SU-DHL-6 (cell line): ENCODE results near the gene SDK1.
A peak's percentile ranks its signal among the peaks of the same experiment; 100 is the strongest.

Source experiments
- H2AFZ ChIP-seq: fragments of 200-600 bp; sonication (generic); 2 replicates; pipeline ENCODE4 v1.6.1; 2014; ENCODE audit warnings: low read depth, mild to moderate bottlenecking, moderate library complexity, mixed read lengths, antibody characterized with exemption, low read length; ENCODE audit not compliant: severe bottlenecking
- H3F3A ChIP-seq: fragments of 200-600 bp; shearing (Covaris generic); 2 replicates; pipeline ENCODE4 v1.6.0; 2016; ENCODE audit warnings: antibody characterized with exemption, mild to moderate bottlenecking; ENCODE audit not compliant: insufficient read depth
- H3K27ac ChIP-seq: fragments of 200-600 bp; sonication (generic); 2 replicates; pipeline ENCODE4 v1.5.1; 2016; ENCODE audit warnings: low read depth, mild to moderate bottlenecking, low read length, moderate library complexity, mixed read lengths
- H3K27me3 ChIP-seq: fragments of 200-600 bp; sonication (generic), shearing (Covaris generic); 2 replicates; pipeline ENCODE4 v1.6.0; 2014; ENCODE audit warnings: mild to moderate bottlenecking, low read length
- H3K36me3 ChIP-seq: fragments of 200-600 bp; sonication (generic); 2 replicates; pipeline ENCODE4 v1.6.1; 2014; ENCODE audit warnings: mild to moderate bottlenecking, low read length, mixed read lengths
- H3K4me2 ChIP-seq: fragments of 300-600, 200-600 bp; shearing (Covaris generic), sonication (generic); 2 replicates; pipeline ENCODE4 v1.6.0; 2014; ENCODE audit warnings: low read length, low read depth, mild to moderate bottlenecking; ENCODE audit not compliant: poor library complexity, severe bottlenecking
- H3K4me3 ChIP-seq: fragments of 200-600 bp; sonication (generic); 2 replicates; pipeline ENCODE4 v1.5.1; 2014; ENCODE audit warnings: antibody characterized with exemption, low read length, mild to moderate bottlenecking, mixed read lengths; ENCODE audit not compliant: insufficient read depth, poor library complexity, severe bottlenecking
- H3K79me2 ChIP-seq: fragments of 200-600 bp; sonication (generic); 2 replicates; pipeline ENCODE4 v1.6.1; 2014; ENCODE audit warnings: mild to moderate bottlenecking, low read length, moderate library complexity; ENCODE audit not compliant: insufficient read depth
- H3K9ac ChIP-seq: fragments of 200-600 bp; sonication (generic); 2 replicates; pipeline ENCODE4 v1.7.0; 2014; ENCODE audit warnings: mild to moderate bottlenecking, low read length
- H3K9me2 ChIP-seq: fragments of 200-600 bp; sonication (generic); replicated peaks from 2 replicates; pipeline ENCODE4 v1.6.1; 2014; ENCODE audit warnings: low read length; ENCODE audit not compliant: insufficient read depth
- H3K9me3 ChIP-seq: fragments of 200-600 bp; sonication (generic); 2 replicates; pipeline ENCODE4 v1.6.1; 2014; ENCODE audit warnings: low read length, mixed read lengths; ENCODE audit not compliant: insufficient read depth
- H4K20me1 ChIP-seq: fragments of 200-600 bp; sonication (generic); 2 replicates; pipeline ENCODE4 v1.6.1; 2014; ENCODE audit warnings: low read depth, mild to moderate bottlenecking, antibody characterized with exemption, low read length, moderate library complexity, mixed read lengths
- CTCF ChIP-seq: fragments of 200-600 bp; sonication (generic); IDR thresholded peaks from one replicate; pipeline ENCODE4 v1.5.1; 2017; ENCODE audit warnings: antibody characterized with exemption, mild to moderate bottlenecking, low read length, moderate library complexity; ENCODE audit not compliant: insufficient read depth, poor library complexity, severe bottlenecking
- EZH2phosphoT487 ChIP-seq: fragments of 200-600 bp; sonication (generic), shearing (Covaris generic); conservative IDR thresholded peaks from 2 replicates; pipeline ENCODE4 v1.6.1; 2018; ENCODE audit warnings: mild to moderate bottlenecking, antibody characterized with exemption, low read length, moderate library complexity, mixed read lengths

Gene SDK1

GRCh38 chr7:3301449-3301731, 338 bp downstream of the SDK1 start:
- Histone ChIP-seq H3K4me2 (peak overlapping the region; percentile 27), H3K36me3 (no peaks in the 10 kb centered on the region), H3K9me2 (no peaks in the 10 kb centered on the region), H3K27ac (no peak overlapping the region), H3F3A (no peaks in the 10 kb centered on the region), H3K9ac (no peak overlapping the region), H3K4me3 (no peak overlapping the region), H4K20me1 (no peaks in the 10 kb centered on the region), H3K79me2 (no peaks in the 10 kb centered on the region), H2AFZ (no peak overlapping the region), H3K27me3 (no peaks in the 10 kb centered on the region), H3K9me3 (no peaks in the 10 kb centered on the region)
- TF ChIP-seq CTCF (no peak), EZH2phosphoT487 (no peak)

- Histone ChIP-seq H4K20me1 (no peaks in the 10 kb centered on the region), H3K36me3 (no peaks in the 10 kb centered on the region), H3K9ac (no peak overlapping the region; the same call in 1 of the 2 replicates), H3K79me2 (no peaks in the 10 kb centered on the region), H3K4me2 (peak overlapping the region; percentile 43), H3F3A (no peaks in the 10 kb centered on the region), H3K4me3 (no peak overlapping the region), H3K27me3 (no peaks in the 10 kb centered on the region), H3K9me2 (no peaks in the 10 kb centered on the region), H2AFZ (no peak overlapping the region), H3K27ac (no peak overlapping the region), H3K9me3 (no peaks in the 10 kb centered on the region)
- TF ChIP-seq CTCF: no peak
- TF ChIP-seq EZH2phosphoT487: 0 out of 2 replicates have a peak, but pooled peaks have one; percentile 16
Measured at GRCh38 chr7:3301831-3302618, 973 bp downstream of the SDK1 start.

- Histone ChIP-seq H3K9me3 (no peaks in the 10 kb centered on the region), H3F3A (no peaks in the 10 kb centered on the region), H3K27ac (no peak overlapping the region), H2AFZ (no peak overlapping the region), H3K4me2 (no peak overlapping the region), H3K79me2 (no peaks in the 10 kb centered on the region), H3K9me2 (no peaks in the 10 kb centered on the region), H4K20me1 (no peaks in the 10 kb centered on the region), H3K36me3 (no peaks in the 10 kb centered on the region), H3K4me3 (no peak overlapping the region), H3K9ac (no peak overlapping the region), H3K27me3 (no peaks in the 10 kb centered on the region)
- TF ChIP-seq CTCF: no peak
- no peak for TF ChIP-seq EZH2phosphoT487
Measured at GRCh38 chr7:3302681-3303320, 1.7 kb downstream of the SDK1 start.
